ENCODE measurements around the gene LRP1. TPM values are rescaled to one million over a fixed set of nuclear protein-coding genes. Genes with fewer than 3 reads are reported as not detected.

Gene LRP1
- total RNA-seq, 1 donor from 2014 or later, result 108 TPM

- ATAC-seq, result no peak
- DNase-seq, result no peak
- intact Hi-C loops (cut with micrococcal nuclease), result no loop called here
Observed at GRCh38 chr12:57199191-57199590, 70.9 kb downstream of the LRP1 start.

DNA sequence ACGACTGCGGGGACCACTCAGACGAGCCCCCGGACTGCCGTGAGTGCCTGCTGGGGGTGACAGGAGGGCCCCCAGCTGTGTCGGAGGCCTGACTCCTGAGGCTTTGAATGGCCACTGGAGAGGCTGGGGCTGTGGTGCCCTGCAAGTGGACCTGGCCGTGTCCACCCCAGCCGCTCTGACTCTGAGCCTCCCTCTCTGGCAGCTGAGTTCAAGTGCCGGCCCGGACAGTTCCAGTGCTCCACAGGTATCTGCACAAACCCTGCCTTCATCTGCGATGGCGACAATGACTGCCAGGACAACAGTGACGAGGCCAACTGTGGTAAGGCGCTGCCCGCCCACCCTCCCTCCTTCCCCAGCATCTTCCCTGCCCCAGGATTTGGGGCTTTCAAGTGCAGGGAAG, 72.2 kb downstream of the LRP1 start:
- intact Hi-C loops (cut with micrococcal nuclease), result no loop called here
- ATAC-seq, result no peak
- no peak for DNase-seq

DNA sequence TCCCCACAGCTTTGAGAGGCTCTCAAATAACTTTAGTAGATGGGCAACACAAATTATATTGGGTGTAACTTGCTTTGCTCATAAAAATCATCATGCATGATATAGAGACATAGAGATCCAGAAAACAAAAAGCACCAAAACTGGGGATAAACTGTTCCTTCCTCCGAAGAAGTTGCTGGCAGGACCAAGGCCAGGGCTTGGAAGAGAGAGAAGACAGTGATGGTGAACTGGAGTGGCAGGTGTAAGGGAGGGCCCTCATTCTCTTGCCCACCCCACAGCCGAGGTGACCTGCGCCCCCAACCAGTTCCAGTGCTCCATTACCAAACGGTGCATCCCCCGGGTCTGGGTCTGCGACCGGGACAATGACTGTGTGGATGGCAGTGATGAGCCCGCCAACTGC, 72.9 kb downstream of the LRP1 start:
- DNase-seq, result no peak
- intact Hi-C loops (cut with micrococcal nuclease), result no loop called here
- ATAC-seq, result no peak

- DNase-seq (no peak), ATAC-seq (no peak)
- intact Hi-C loops (cut with micrococcal nuclease), result no loop called here
Observed at GRCh38 chr12:57201631-57202030, 73.3 kb downstream of the LRP1 start.

- no peak for DNase-seq
- ATAC-seq, result no peak
- intact Hi-C loops (cut with micrococcal nuclease), result no loop called here
Observed at GRCh38 chr12:57202321-57202720, 74.0 kb downstream of the LRP1 start.

DNA sequence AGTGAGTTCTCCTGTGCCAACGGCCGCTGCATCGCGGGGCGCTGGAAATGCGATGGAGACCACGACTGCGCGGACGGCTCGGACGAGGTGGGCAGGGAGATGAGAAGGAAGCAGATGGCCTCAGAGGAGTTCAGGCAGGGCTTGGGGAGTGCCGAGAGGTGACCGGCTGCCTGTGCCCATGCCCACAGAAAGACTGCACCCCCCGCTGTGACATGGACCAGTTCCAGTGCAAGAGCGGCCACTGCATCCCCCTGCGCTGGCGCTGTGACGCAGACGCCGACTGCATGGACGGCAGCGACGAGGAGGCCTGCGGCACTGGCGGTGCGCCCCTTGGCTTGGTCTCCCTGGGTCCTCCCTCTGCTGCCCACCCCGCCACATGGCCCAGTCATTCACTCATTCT, 74.9 kb downstream of the LRP1 start:
- intact Hi-C loops (cut with micrococcal nuclease), result no loop called here
- ATAC-seq, result no peak
- no peak for DNase-seq

DNA sequence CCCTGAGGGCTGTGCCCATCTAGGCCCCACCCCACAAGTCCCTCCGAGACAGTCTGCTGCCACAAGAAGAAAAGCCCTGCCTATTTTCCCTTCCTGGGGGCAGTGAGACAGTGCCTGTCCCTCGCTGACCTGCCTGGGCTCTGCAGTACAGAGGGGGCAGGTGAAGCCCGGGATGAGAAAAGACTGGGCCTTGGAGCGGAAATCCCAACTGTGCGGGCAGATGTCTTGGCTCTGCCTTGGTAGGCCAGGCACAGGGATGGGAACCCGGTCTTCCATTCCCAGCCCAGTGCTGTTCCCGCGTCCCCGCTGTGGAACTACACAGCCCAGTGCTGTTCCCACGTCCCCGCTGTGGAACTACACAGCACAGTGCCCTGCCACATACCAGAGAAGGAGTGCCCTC, 75.5 kb downstream of the LRP1 start:
- intact Hi-C loops (cut with micrococcal nuclease), result no loop called here
- ATAC-seq, result no peak

GRCh38 chr12:57204454-57204853, 76.2 kb downstream of the LRP1 start:
- intact Hi-C loops (cut with micrococcal nuclease), result no loop called here
- DNase-seq, result no peak
- ATAC-seq, result no peak

More for the DNA sequence above, 75.5 kb downstream of the LRP1 start:
- DNase-seq, result no peak

- no peak for DNase-seq
- ATAC-seq, result no peak
- intact Hi-C loops (cut with micrococcal nuclease), result no loop called here
Observed at GRCh38 chr12:57205186-57205585, 76.9 kb downstream of the LRP1 start.

DNA sequence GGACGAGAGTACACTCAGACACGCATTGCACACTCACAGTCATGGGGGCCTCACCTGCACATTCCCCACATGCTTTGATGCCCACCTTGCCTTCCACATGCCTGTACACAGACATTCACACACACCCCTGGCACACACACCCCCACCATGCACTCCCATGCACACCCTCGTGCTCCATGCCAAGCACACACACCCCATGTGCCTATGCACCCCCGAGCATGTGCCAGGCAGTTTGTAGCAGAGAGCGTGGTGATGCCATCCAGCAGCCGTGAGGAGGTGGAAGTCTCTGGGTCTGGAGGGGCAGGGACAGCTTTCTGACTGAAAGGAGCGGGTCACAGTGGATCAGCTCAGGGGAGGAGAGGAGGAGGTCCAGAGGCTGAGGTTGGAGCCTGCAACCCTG, 77.6 kb downstream of the LRP1 start:
- ATAC-seq (no peak), DNase-seq (peak; percentile 29)
- intact Hi-C loops (cut with micrococcal nuclease), result no loop called here

- peak; percentile 35 for DNase-seq
- intact Hi-C loops (cut with micrococcal nuclease), result no loop called here
- peak; percentile 3 for ATAC-seq
Observed at GRCh38 chr12:57207731-57208630, 79.7 kb downstream of the LRP1 start.

DNA sequence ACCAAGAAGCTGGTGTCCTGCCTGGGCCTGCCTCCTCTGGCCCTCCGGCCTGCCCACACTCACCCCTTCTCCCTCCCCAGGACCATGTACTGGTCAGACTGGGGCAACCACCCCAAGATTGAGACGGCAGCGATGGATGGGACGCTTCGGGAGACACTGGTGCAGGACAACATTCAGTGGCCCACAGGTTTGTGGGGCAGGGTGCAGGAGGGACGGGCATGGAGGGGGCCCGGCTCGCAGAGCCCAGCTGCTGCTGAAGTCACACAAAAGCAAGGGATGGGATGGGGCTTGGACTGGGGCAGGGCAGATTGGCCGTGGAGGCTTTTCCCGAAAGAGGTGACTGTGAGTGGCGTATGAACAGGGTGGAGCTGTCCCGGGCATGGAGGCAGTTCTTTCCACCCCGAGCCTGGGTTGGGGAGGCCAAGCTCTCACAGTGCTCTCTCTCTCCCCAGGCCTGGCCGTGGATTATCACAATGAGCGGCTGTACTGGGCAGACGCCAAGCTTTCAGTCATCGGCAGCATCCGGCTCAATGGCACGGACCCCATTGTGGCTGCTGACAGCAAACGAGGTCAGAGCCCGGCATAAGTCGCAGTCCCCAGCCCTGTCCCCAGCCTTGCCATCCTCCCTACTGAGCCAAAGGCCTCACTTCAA, 80.5 kb downstream of the LRP1 start:
- DNase-seq (peak; percentile 88), ATAC-seq (peak; percentile 71)
- intact Hi-C loops (cut with micrococcal nuclease), result no loop called here

DNA sequence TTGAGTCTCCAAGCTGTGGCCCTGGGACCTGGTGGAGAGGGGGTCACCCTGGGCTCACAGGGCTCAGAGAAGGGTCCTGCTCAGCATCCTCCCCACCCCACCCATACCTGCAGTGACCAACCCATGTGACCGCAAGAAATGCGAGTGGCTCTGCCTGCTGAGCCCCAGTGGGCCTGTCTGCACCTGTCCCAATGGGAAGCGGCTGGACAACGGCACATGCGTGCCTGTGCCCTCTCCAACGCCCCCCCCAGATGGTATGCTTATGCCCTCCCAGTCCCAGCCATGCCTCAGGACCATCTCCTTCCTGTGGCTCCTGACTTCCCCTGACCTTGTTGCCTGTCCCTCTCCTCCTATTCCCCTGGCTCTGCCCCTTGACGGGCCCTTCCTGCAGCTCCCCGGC, 81.6 kb downstream of the LRP1 start:
- ATAC-seq (no peak), DNase-seq (no peak)
- intact Hi-C loops (cut with micrococcal nuclease), result no loop called here

DNA sequence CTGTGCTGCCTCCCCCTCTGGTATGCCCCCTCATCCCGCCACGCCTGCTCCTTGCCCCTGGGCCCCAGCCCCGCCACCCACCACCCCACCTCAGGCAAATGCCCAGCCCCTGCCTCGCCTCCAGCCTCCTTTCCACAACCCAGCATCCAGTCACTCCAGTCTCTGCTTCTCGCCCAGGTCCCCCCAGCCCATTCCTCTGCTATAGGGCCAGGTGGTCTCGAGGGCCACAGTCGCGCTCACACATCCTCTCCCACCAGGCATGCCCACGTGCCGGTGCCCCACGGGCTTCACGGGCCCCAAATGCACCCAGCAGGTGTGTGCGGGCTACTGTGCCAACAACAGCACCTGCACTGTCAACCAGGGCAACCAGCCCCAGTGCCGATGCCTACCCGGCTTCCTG, 82.2 kb downstream of the LRP1 start:
- ATAC-seq (no peak), DNase-seq (no peak)
- intact Hi-C loops (cut with micrococcal nuclease), result no loop called here

GRCh38 chr12:57210926-57211692, 82.8 kb downstream of the LRP1 start:
- intact Hi-C loops (cut with micrococcal nuclease), result no loop called here
- ATAC-seq, result no peak
- peak; percentile 28 for DNase-seq

GRCh38 chr12:57211791-57212700, 83.8 kb downstream of the LRP1 start:
- no peak for ATAC-seq

DNA sequence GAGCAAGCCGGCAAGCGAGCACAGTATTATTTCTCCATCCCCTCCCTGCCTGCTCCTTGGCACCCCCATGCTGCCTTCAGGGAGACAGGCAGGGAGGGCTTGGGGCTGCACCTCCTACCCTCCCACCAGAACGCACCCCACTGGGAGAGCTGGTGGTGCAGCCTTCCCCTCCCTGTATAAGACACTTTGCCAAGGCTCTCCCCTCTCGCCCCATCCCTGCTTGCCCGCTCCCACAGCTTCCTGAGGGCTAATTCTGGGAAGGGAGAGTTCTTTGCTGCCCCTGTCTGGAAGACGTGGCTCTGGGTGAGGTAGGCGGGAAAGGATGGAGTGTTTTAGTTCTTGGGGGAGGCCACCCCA, 84.4 kb downstream of the LRP1 start:
- intact Hi-C loops (cut with micrococcal nuclease), result no loop called here
- no peak for ATAC-seq
- DNase-seq, result peak; percentile 30

More at GRCh38 chr12:57211791-57212700, 83.8 kb downstream of the LRP1 start:
- intact Hi-C loops (cut with micrococcal nuclease), result no loop called here
- DNase-seq, result peak; percentile 46

GRCh38 chr12:57213058-57213715, 84.9 kb downstream of the LRP1 start:
- ATAC-seq (peak; percentile 73), DNase-seq (peak; percentile 91)
- intact Hi-C loops (cut with micrococcal nuclease), result no loop called here
